ENCODE measurements around the gene FAM193B.

Gene FAM193B

DNA sequence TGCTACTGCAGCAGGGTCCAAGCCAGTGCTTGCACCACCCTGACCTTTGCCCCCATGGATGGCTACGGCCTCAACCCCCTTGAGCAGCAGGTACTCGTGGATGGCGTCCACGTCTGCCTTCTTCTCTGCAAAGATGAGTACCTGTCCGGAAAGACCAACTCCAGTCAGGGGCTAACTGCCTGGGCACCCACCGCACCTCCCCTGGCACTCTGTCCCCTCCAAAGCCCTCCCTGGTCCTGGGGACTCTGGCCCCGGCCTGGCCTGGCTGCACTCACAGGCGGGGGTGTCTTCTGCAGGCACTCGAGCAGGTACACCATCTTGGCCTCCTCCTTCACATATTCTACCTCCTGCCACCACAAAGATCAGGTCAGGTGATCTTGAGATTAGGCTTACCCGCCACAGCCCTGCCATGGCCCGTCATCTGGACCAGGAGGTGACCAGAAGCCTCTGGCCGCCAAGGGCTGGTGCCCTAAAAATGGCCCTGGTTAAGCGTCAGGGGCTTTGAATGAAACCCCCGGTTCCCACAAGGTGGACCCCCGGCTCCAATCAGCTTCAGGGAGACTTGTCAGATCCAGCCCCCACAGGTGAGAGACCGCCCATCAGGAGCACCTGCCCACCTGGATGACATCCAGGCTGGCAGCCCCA is 41.5 kb downstream of the FAM193B start:
- no peak for DNase-seq

DNA sequence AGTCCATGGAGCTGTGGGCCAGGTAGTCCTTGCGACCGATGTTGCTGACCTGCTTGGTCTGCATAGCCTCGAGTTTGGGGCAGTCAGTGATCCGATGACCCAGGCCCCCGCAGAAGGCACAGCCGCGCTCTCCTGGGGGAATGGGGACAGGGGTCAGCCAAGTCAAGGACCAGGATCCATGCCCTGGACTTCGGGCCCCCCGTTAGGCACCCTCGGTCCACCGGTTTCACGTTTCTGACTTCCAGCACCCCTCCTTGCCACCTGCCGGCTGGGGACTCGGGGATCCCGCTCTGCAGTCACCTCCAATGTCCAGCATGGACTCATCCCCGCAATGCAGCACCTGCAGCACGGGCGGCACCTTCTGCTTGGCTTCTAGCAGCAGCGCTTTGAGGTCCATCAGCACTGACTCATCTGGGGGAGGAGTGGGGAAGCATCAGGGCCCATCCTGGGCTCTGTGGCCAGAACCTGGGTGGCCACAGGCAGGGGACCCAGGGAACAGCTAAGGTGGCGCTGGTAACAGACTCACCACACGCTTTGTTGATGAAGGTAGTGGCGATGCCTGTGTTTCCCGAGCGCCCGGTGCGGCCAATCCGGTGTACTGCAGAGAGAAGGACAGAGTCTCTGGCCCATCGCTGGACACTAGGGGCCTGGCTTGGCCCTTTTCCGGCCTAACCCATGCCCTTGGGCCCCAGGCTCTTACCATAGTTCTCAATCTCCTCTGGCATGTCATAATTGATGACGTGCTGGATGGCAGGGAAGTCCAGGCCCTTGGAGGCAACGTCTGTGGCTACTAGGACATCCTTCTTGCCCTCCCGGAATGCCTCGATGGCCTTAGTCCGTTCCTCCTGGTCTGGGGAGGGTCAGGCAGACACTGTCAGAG is 42.3 kb downstream of the FAM193B start:
- DNase-seq: no peak

- no peak for DNase-seq
Measured at GRCh38 chr5:177511181-177511580, 43.2 kb downstream of the FAM193B start.

- peak; percentile 93 to 97 for DNase-seq
Measured at GRCh38 chr5:177510567-177511053, 43.8 kb downstream of the FAM193B start.

DNA sequence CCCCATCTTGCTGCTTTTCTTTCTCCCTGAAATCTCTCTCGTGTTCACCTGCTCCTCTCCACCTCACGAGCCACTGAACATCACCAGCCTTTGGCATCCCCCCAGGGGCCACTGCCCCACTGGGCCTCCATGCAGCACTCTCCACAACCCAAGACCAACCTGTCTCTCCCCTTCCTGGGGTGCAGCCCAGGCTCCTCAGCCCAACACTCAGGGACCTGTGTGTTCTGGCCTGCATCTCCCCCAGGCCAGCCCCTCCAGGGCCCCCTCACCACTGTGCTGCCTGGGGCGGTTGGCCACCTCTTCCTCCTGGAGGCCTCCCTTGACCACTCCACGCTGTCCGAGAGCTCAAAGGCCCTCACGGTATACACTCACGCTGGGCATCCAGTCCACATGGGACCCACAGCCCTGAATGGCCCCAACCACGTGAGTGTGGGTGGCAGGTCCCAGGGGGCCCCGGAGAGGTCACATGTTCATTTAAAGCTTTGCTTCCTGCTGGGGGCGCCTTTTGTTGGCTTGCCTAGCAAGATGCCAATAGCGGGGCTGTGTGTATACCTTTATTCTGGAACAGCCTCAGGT is 44.3 kb downstream of the FAM193B start:
- DNase-seq: peak in 1 of 2 donors; percentile 34

DNA sequence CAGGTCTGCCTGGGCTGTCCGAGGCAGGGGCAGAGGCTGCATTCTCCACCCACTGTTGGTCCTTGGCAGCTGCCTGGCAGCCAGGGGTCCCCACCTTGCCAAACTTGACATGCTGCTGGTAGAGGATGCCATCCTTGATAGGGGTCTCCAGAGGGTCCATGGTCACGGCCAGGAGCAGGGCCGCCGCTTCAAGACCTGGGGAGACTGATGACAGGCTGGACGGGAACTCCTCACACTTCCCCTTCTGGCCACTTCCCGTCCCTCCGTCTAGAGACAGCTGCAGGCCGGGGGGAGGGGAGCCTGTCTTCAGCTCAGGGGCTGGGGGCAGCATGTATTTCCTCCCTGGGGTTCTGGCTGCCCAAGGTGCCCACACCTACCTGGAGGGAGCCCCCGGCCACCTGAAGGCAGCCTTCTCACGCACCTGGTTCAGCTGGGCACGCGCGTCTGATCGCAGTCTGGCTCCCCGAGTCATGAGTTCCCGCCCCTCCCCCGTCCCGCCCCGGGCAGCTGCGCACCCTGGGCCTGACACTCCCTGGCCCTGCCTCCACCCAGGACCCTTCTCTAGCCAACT is 44.9 kb downstream of the FAM193B start, which contains the start of gene DOK3:
Gene DOK3 (minus strand): TSS at position 446 of the 571 bp plus-strand sequence. CDS start 286 bp downstream, at position 160.
- DNase-seq: peak; percentile 50 to 58

GRCh38 chr5:177508837-177509236 is 45.5 kb downstream of the FAM193B start:
- DNase-seq: peak in 1 of 2 donors; percentile 39

DNA sequence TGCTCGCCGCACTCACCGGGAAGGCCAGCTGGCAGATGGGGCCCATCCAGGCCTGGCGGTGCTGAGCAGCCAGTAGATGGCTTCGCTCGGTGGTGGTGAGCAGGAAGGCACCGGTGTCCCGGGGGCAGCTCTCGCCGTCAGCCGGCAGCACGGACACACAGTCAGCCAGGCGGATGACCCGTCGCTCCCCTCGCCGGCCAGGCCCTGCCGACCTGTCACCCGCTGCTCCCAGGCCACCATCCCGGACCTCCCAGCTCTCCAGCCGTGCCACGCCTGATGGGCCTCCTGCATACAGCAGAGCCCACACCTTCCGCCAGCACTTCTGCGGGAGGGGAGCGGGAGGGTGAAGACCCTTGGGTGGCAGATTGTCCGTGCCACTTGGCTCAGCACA is 46.1 kb downstream of the FAM193B start:
- DNase-seq: no peak

GRCh38 chr5:177507596-177508220 is 46.7 kb downstream of the FAM193B start:
- DNase-seq: peak; percentile 31 to 62

DNA sequence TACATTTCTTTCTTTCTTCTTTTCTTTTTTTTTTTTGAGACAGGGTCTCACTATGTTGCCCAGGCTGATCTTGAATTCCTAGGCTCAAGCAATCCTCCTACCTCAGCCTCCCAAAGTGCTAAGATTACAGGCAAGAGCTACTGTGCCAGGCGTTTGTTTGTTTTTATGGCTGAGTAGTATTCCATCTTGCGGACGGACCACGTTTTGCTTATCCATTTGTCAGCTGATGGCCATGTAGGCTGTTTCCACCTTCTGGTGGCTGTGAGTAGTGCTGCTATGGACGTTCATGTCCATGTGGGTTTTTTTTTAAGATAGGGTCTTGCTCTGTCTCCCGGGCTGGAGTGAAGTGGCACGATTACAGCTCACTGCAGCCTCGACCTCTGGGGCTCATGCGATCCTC is 47.2 kb downstream of the FAM193B start:
- peak in 1 of 2 donors; percentile 33 for DNase-seq

DNA sequence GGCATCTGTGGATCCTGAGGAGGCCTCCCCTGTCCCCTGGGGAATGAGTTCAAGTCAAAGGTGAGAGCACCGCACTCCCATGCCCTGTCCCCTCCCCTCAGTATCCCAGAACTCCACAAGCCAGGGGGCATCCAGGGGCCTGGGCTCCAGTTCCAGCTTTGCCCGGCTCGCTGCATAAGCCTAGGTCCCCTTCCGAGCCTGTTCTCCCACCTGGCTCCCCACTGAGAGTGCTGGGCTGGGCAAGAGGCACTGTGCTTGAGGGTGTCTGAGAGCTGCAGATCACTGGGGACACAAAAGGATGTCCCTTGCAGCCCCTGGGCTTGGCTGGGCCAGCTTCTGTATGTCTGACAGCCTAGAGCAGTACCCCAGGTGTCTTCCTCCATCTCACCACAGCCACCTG is 49.3 kb downstream of the FAM193B start:
- DNase-seq: no peak

DNA sequence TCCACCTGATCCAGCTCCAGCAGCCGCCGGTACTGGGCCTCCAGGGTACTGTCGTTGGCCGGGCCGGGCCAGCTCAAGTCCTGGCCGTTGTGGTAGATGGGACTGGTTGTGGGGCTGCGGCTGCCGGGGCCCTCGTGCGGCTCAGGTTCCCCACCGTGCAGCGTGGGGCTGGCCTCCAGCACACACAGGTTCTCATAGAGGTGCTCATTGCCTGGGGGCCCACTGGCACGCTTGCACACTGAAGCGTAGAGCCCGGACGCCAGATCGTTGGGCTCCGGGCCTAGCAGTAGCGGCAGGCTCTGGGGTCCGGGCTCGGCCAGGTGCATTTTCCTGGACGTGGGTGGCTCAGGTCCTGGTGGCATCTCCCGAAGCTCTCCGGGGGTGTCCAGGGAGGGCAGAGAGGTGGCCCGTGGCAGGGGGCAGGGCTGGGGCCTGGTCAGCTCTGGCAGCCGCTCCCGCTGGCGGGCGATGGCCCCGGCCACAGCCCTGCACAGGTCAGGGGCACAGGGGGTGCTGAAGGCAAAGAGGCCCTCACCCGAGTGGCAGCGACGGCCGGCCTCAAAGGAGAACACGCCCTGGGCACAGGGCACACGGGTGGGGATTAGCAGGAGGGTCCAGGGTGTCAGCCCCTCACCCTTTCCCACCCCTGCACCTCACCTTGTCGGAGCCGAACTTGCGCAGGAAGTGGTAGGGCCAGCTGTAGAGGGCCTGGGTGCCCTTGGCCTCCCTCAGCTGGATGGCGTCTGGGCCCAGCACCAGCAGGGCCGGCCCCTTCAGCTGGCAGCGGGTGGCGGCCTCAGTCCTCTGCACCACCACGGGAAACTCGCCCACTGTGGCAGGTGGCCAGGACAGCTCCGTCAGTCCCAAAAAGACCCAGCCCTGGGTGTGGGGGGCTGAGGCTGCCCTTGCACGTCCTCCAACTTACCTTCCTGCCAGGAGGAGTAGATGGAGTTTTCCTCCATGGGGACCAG is 50.0 kb downstream of the FAM193B start:
- no peak for DNase-seq

- DNase-seq: no peak
Measured at GRCh38 chr5:177503351-177504085, 50.8 kb downstream of the FAM193B start.

GRCh38 chr5:177502886-177503285 is 51.5 kb downstream of the FAM193B start:
- no peak for DNase-seq

- no peak for DNase-seq
Measured at GRCh38 chr5:177501874-177502678, 52.3 kb downstream of the FAM193B start.

DNA sequence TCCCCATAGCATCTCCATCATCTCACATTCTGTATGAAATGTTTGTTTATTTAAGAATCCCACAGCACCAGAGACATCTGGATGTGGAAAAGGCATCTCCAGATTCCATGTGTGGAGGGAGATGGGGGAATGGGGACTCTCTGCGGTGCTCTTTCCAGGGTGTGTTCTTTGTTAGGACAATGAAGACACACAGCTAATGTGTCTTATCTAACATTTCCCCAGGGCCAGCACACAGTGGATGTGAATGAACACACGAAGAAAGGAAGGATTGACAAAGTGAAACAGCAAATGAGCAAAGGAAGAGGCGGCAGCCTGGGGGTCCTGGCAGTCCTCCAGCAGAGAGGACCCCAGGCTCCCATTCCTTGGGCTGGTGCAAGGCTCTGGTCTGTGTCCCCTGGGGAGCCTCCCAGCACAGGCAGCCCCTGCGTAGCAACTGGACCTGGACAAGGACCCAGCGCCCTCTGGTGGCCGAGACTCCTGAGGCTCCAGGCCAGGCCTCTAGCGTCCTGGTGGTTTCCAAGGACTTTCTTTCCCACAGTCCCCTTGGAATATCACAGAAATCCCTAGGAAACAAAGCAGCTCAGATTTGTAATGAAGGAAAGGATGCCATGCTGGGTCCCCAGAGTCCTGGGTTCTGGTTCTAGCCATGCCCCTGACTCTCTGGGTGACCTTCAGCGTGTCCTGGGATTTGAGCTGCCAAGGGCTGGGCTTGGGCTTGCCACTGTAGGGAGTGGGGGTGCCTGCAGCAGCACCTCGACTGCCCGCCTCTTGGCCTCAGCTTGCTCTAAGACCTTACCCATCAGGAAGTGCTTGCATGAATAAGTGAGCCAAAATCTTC is 53.5 kb downstream of the FAM193B start:
- DNase-seq: peak; percentile 61 to 94

GRCh38 chr5:177499842-177500241 is 54.5 kb downstream of the FAM193B start:
- no peak for DNase-seq

- no peak for DNase-seq
Measured at GRCh38 chr5:177498013-177498787, 56.2 kb downstream of the FAM193B start.

Measured in inflammatory macrophage treated with lipopolysaccharide for 1 hour (primary cell).